MM.1S (cell line): ENCODE results near the gene TMPRSS9.

ENCODE experiments used
- DNase-seq: peaks from one replicate; pipeline ENCODE4 v3.0.0-alpha.2; 2015
- H2AFZ ChIP-seq: fragments of 300-600 bp; sonication (generic); 2 replicates; pipeline ENCODE4 v1.6.0; 2016; ENCODE audit warnings: antibody characterized with exemption, low read length
- H3F3A ChIP-seq: fragments of 300-600 bp; sonication (generic); 2 replicates; pipeline ENCODE4 v1.6.1; 2016; ENCODE audit warnings: mild to moderate bottlenecking, antibody characterized with exemption, low read length, moderate library complexity, mixed read lengths; ENCODE audit not compliant: insufficient read depth
- H3K27ac ChIP-seq: fragments of 300-600 bp; sonication (generic); 2 replicates; pipeline ENCODE4 v1.5.1; 2016; ENCODE audit warnings: mild to moderate bottlenecking, low read length
- H3K27me3 ChIP-seq: fragments of 300-600 bp; sonication (generic); replicated peaks from 2 replicates; pipeline ENCODE4 v1.6.0; 2016; ENCODE audit warnings: low read length; ENCODE audit not compliant: insufficient read depth
- H3K36me3 ChIP-seq: fragments of 300-600 bp; sonication (generic); replicated peaks from 2 replicates; pipeline ENCODE4 v1.6.1; 2016; ENCODE audit warnings: mild to moderate bottlenecking, low read length, mixed read lengths; ENCODE audit not compliant: insufficient read depth
- H3K4me1 ChIP-seq: fragments of 300-600 bp; sonication (generic); 2 replicates; pipeline ENCODE4 v1.6.1; 2016; ENCODE audit warnings: low read length, mixed read lengths
- H3K4me2 ChIP-seq: fragments of 300-600 bp; sonication (generic); 2 replicates; pipeline ENCODE4 v1.6.0; 2016; ENCODE audit warnings: low read depth, low read length
- H3K4me3 ChIP-seq: fragments of 300-600 bp; sonication (generic); 2 replicates; pipeline ENCODE4 v1.5.1; 2016; ENCODE audit warnings: low read length, mixed read lengths
- H3K79me2 ChIP-seq: fragments of 300-600 bp; sonication (generic); 2 replicates; pipeline ENCODE4 v1.6.1; 2016; ENCODE audit warnings: mixed run types, low read length, mixed read lengths
- H3K9ac ChIP-seq: fragments of 300-600 bp; sonication (generic); 2 replicates; pipeline ENCODE4 v1.6.1; 2016; ENCODE audit warnings: low read length, mixed read lengths
- H3K9me2 ChIP-seq: fragments of 300-600 bp; sonication (generic); replicated peaks from 2 replicates; pipeline ENCODE4 v1.6.1; 2016; ENCODE audit warnings: mild to moderate bottlenecking, low read length, mixed read lengths; ENCODE audit not compliant: insufficient read depth
- H3K9me3 ChIP-seq: fragments of 300-600 bp; sonication (generic); replicated peaks from 2 replicates; pipeline ENCODE4 v1.6.1; 2016; ENCODE audit warnings: mild to moderate bottlenecking, low read length, mixed read lengths; ENCODE audit not compliant: insufficient read depth
- H4K20me1 ChIP-seq: fragments of 300-600 bp; sonication (generic); 2 replicates; pipeline ENCODE4 v1.6.1; 2016; ENCODE audit warnings: mild to moderate bottlenecking, low read length, moderate library complexity, mixed read lengths; ENCODE audit not compliant: insufficient read depth
- EZH2 ChIP-seq: fragments of 300-600 bp; sonication (generic); optimal IDR thresholded peaks from 2 replicates; pipeline ENCODE3; 2017; ENCODE audit warnings: low read depth, mild to moderate bottlenecking, antibody characterized with exemption, low read length, mixed read lengths
- EZH2phosphoT487 ChIP-seq: fragments of 300-600 bp; sonication (generic); IDR thresholded peaks from 2 replicates; pipeline ENCODE4 v1.6.1; 2018; ENCODE audit warnings: antibody characterized with exemption, low read length
- TF ChIP-seq, protein P1 (sequence below): fragments of 300-600 bp; sonication (generic); IDR thresholded peaks from 2 replicates; pipeline ENCODE4 v1.5.1; 2016; ENCODE audit warnings: antibody characterized with exemption, low read length, mixed read lengths

The TMPRSS9 gene

GRCh38 chr19:2441096-2441752 is 81.2 kb downstream of the TMPRSS9 start:
- DNase-seq = no peak
- H3K9me2 ChIP-seq = no peaks in the 10 kb centered on the region
- H3F3A ChIP-seq = peaks cover 2% of the 10 kb centered on the region; the same call in 1 of the 2 replicates
- H3K9ac ChIP-seq = no peak overlapping the region
- TF ChIP-seq, protein P1, sequence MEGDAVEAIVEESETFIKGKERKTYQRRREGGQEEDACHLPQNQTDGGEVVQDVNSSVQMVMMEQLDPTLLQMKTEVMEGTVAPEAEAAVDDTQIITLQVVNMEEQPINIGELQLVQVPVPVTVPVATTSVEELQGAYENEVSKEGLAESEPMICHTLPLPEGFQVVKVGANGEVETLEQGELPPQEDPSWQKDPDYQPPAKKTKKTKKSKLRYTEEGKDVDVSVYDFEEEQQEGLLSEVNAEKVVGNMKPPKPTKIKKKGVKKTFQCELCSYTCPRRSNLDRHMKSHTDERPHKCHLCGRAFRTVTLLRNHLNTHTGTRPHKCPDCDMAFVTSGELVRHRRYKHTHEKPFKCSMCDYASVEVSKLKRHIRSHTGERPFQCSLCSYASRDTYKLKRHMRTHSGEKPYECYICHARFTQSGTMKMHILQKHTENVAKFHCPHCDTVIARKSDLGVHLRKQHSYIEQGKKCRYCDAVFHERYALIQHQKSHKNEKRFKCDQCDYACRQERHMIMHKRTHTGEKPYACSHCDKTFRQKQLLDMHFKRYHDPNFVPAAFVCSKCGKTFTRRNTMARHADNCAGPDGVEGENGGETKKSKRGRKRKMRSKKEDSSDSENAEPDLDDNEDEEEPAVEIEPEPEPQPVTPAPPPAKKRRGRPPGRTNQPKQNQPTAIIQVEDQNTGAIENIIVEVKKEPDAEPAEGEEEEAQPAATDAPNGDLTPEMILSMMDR = no peak
- TF ChIP-seq EZH2phosphoT487 = no peak
- TF ChIP-seq EZH2 = no peak
- H3K36me3 ChIP-seq = peaks cover 26% of the 10 kb centered on the region
- H3K4me1 ChIP-seq = peaks cover 2% of the 10 kb centered on the region; the same call in 1 of the 2 replicates
- no peak overlapping the region for H3K4me3 ChIP-seq
- H3K79me2 ChIP-seq = peaks cover 93% of the 10 kb centered on the region
- H4K20me1 ChIP-seq = no peaks in the 10 kb centered on the region
- no peak overlapping the region for H3K4me2 ChIP-seq
- no peak overlapping the region for H2AFZ ChIP-seq
- H3K27me3 ChIP-seq = no peaks in the 10 kb centered on the region
- no peaks in the 10 kb centered on the region for H3K9me3 ChIP-seq
- H3K27ac ChIP-seq = no peak overlapping the region

GRCh38 chr19:2443116-2443784 is 83.2 kb downstream of the TMPRSS9 start:
- Histone ChIP-seq H3K4me2 (no peak overlapping the region), H3K9me3 (no peaks in the 10 kb centered on the region), H2AFZ (no peak overlapping the region), H3K9ac (no peak overlapping the region), H3K27ac (no peak overlapping the region), H3K4me3 (no peak overlapping the region), H3K9me2 (no peaks in the 10 kb centered on the region), H4K20me1 (no peaks in the 10 kb centered on the region), H3K79me2 (peaks cover 89% of the 10 kb centered on the region), H3K27me3 (no peaks in the 10 kb centered on the region), H3K36me3 (peaks cover 16% of the 10 kb centered on the region; the same call in 1 of the 2 replicates), H3K4me1 (peaks cover 15% of the 10 kb centered on the region), H3F3A (peaks cover 20% of the 10 kb centered on the region)
- TF ChIP-seq EZH2phosphoT487 (no peak), EZH2 (no peak)
- TF ChIP-seq, protein P1 = no peak
- DNase-seq = no peak

DNA sequence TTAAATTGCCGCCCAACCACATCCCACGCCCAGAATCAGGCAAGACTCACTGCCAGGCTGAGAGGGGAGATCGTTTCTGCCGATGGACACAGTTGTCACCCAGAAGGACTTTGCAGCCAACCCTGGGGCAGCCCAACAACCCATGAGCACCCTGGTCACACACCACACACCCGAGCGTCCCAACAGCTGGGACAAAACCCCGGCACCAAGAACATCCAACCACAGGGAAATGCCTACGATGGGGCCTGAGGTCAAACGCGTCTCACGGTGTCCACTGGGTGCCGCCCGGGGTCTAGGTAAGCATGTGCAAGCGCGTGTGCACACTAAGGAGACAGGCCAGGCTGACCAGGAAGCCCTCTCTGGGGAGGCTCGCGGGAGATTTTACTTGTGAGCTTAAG is 83.7 kb downstream of the TMPRSS9 start:
- Histone ChIP-seq H3K79me2 (peaks cover 89% of the 10 kb centered on the region), H2AFZ (no peak overlapping the region), H3K9ac (no peak overlapping the region), H3K27me3 (no peaks in the 10 kb centered on the region), H3K27ac (no peak overlapping the region), H4K20me1 (no peaks in the 10 kb centered on the region), H3K9me2 (no peaks in the 10 kb centered on the region), H3K36me3 (peaks cover 15% of the 10 kb centered on the region), H3K9me3 (no peaks in the 10 kb centered on the region), H3K4me3 (no peak overlapping the region), H3F3A (peaks cover 25% of the 10 kb centered on the region), H3K4me2 (no peak overlapping the region), H3K4me1 (peaks cover 16% of the 10 kb centered on the region)
- TF ChIP-seq, protein P1 = no peak
- TF ChIP-seq EZH2phosphoT487 (no peak), EZH2 (no peak)
- DNase-seq = no peak
